DMS153 treated with DMSO at 0.1 percent for 48 hours (cell line): Measurements from ENCODE around the gene ZC3H14.
"Not testable (repeated sequence)": the region's sequence is repeated elsewhere in the genome, so short reads cannot be mapped to it uniquely, and the experiment has no call there.

Experiments used
- DNase-seq: peaks from one replicate; lab custom pipeline; 2025; ENCODE audit not compliant: unreplicated experiment; lab: John Stamatoyannopoulos, UW

ZC3H14 gene

DNA sequence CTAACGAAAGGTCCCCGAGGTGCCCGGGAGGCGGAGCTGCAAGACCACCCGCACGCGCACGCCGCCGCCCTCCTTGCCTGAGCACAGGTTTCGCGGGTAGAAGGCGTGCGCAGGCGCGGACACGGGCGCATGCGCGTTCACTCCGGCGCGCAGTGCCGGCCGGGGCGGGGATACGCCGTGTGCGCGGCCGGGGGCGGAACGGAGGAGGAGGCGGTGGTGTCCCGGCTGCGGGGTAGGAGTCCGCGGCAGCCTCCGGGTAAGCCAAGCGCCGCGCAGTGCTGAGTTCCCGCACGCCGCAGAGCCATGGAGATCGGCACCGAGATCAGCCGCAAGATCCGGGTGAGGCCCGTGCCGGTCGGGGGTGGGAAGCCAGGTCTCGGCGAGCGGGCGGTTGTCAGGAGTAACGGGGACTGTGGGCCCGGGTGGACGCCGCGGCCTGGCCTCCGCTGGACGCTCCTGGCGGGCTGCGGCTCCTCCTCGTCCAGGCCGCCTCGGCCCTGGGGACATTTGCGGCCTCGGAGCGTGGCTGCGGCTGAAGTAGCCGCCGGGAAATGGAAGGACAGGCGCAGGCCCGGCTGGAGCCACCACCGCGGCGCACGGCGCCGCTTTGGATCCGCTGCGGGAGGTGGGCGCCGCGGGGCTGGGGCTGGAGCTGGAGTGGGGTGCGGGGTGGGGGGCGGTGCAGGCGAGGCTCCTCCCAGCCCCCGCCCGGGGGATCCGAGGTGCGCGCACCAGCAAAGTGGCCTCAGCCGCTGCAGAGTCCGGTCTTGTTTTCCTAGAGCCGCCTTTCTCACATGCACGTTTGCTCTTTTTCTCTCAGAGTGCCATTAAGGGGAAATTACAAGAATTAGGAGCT, at the start of gene ZC3H14:
Gene ZC3H14 (plus strand): TSS at position 207 of the 856 bp plus-strand sequence. CDS start 97 bp downstream, at position 304.
- DNase-seq, result peak; percentile 67

DNA sequence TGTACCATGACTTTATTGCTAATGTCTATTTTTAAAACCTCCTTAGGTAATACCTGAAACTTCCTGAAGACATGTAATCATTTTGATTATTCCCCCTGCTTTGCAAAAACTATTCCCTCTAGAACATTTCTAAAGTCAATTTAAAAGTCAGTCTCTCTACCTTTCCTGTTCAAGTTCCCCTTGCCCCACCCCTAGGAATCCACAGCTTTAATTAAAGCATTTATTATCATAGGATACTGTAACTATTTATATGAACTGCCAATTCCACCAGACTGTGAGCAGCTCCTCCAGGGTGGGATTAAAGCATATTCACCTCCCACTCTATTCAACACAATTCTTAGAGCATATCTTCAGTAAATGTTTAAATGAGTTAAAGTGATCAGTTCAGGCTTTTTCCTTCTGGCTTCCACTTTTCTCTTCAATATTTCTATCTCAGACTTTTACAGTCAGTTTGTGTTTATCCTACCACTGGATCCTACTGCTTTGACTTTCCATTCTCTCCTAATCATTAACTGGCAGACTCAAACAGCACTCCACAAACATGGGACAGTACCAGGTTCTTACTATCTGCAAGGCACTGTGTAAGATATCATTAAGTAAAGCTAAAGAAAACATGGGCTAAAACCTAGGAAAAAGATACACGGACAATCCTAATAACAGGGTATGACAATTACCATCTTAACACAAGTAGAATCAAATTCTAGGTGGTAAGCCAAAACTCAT, 47.2 kb upstream of the ZC3H14 start:
- no peak for DNase-seq

- DNase-seq, result no peak
These were observed 45.9 kb upstream of the ZC3H14 start for GRCh38 chr14:88516861-88517357.

GRCh38 chr14:88518592-88519512, 44.0 kb upstream of the ZC3H14 start:
- no peak for DNase-seq

DNA sequence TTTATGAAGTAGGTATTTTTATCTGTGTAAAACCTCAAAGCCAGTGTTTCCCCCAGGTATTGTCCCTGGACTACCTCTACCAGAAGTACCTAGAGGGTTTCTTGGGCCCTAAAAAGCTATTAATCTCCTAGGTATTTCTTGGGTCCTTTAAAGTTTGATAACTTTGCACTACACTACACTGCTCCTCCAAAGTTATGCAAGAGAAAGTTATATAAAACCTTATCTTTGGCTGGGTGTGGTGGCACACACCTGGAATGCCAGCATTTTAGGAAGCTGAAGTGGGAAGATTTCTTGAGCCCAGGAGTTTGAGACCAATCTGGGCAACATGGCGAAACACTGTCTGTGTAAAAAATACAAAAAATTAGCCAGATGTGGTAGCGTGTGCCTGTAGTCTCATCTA, 42.9 kb upstream of the ZC3H14 start:
- no peak for DNase-seq

DNA sequence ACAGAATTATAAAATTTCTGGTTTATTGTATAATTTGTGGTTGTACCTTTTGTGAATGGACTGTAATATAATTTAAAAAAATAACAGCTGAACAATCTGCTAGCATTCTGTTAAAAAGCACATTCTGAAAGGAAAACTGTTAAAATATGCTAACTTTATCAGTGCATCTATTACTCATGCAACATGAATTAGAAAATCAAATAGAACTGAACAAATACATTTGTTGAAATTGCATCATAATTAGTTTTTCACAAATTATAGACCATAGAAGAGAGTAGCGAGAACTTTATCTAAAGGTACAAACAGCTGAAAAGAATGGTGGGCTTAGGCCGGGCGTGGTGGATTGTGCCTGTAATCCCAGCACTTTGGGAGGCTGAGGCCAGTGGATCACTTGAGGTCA, 41.0 kb upstream of the ZC3H14 start:
- DNase-seq, result no peak

- no peak for DNase-seq
These were observed 40.4 kb upstream of the ZC3H14 start for GRCh38 chr14:88522393-88522792.

- not testable (repeated sequence) for DNase-seq
These were observed 32.9 kb upstream of the ZC3H14 start for GRCh38 chr14:88529889-88530288.

GRCh38 chr14:88533064-88533602, 29.7 kb upstream of the ZC3H14 start:
- DNase-seq, result no peak

- DNase-seq, result no peak
These were observed 27.7 kb upstream of the ZC3H14 start for GRCh38 chr14:88535149-88535548.

GRCh38 chr14:88535813-88536212, 27.0 kb upstream of the ZC3H14 start:
- DNase-seq, result no peak

GRCh38 chr14:88541324-88541723, 21.5 kb upstream of the ZC3H14 start:
- DNase-seq, result no peak

GRCh38 chr14:88542857-88543795, 19.7 kb upstream of the ZC3H14 start:
- DNase-seq, result no peak

GRCh38 chr14:88545256-88545655, 17.6 kb upstream of the ZC3H14 start:
- no peak for DNase-seq

DNA sequence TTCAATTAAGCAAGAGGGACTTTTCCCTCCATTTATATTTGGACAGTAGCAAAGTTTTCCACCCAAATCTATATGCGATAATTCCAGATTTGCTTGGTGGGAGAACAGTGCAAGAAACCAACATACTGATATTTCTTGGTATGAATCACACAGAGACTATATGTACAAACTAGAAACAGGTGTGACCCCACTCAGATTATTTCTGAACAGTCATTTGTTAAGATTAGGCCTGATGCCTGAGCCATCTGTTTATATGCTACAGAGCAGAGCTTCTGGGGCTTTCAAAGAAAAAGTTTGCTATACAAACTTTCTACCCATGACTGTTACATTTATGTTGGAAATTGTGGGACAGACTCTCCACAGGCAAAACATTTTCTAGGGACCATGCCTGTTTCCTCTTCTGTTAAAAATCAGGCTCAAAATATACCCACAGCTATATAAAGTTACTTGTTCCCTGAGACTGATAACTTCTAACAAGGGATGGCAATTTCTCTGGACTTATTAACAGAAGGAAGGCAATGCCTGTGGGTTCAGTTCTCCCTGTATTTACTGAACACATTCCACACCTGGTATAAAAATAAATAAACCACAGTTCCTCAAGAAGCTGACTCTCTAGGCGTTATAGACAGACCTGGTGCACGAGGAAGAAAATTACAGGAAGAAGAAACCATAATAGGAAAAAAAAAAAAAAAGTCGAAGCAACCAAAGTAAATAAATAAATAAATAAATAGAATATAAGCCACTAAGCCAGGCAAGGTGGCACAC, 16.0 kb upstream of the ZC3H14 start:
- no peak for DNase-seq

DNA sequence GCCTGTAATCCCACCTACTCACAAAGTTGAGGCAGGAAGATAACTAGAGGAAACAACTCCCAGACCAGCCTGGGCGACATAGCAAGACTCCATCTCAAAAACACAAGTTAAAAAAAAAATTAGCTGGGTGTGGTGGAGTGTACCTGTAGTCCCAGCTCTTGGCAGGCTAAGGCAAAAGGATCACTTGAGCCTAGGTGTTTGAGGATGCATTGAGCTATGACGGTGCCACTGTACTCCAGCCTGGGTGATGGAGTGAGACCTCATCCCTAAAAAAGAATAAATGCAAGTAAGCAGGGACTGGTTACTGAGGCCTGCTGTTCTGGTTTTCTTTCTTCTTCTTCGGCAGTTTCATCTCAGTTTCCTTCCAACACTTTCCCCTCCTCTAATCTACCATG, 15.5 kb upstream of the ZC3H14 start:
- no peak for DNase-seq

GRCh38 chr14:88550078-88550477, 12.8 kb upstream of the ZC3H14 start:
- no peak for DNase-seq

GRCh38 chr14:88551094-88551870, 11.6 kb upstream of the ZC3H14 start:
- peak; percentile 20 for DNase-seq
